HEK293T (cell line): ENCODE data around the gene MARF1.

Experiments used
- CTCF ChIA-PET: fragments of 350-600 bp; formaldehyde crosslinking; extraction: SDS; loops from one replicate; lab custom pipeline; 2021; ENCODE audit warnings: antibody characterized with exemption, inconsistent platforms; lab: Yijun Ruan, JAX
- POLR2A ChIA-PET: fragments of 350-600 bp; formaldehyde crosslinking; extraction: SDS; loops from one replicate; lab custom pipeline; 2020; ENCODE audit warnings: antibody characterized with exemption, inconsistent platforms; lab: Yijun Ruan, JAX
- DNase-seq: peaks from one replicate; pipeline ENCODE4 v3.0.0; 2012; ENCODE audit warnings: mixed read lengths; ENCODE audit errors: extremely low spot score
- ARNT ChIP-seq: fragments of 450-650 bp; IDR thresholded peaks from 2 replicates; pipeline ENCODE4 v1.6.1; 2017; ENCODE audit warnings: mild to moderate bottlenecking
- BHLHE40 ChIP-seq: fragments of 450-650 bp; IDR thresholded peaks from 2 replicates; pipeline ENCODE4 v1.6.1; 2016; ENCODE audit warnings: mild to moderate bottlenecking, moderate library complexity, borderline replicate concordance
- CTBP1 ChIP-seq: fragments of 450-650 bp; IDR thresholded peaks from 2 replicates; pipeline ENCODE4 v1.6.1; 2016; ENCODE audit warnings: borderline replicate concordance
- ELF4 ChIP-seq: fragments of 450-650 bp; IDR thresholded peaks from 2 replicates; pipeline ENCODE4 v1.6.1; 2017; ENCODE audit warnings: antibody characterized with exemption
- FOXA1 ChIP-seq: fragments of 450-650 bp; IDR thresholded peaks from 2 replicates; pipeline ENCODE4 v1.6.1; 2016; ENCODE audit warnings: mild to moderate bottlenecking
- FOXK2 ChIP-seq: fragments of 450-650 bp; IDR thresholded peaks from 2 replicates; pipeline ENCODE4 v1.6.1; 2016; ENCODE audit warnings: mild to moderate bottlenecking
- FOXM1 ChIP-seq: fragments of 450-650 bp; IDR thresholded peaks from 2 replicates; pipeline ENCODE4 v1.6.1; 2017; ENCODE audit warnings: mild to moderate bottlenecking, borderline replicate concordance
- HDGF ChIP-seq: fragments of 450-650 bp; IDR thresholded peaks from 2 replicates; pipeline ENCODE4 v1.6.1; 2017; ENCODE audit warnings: antibody characterized with exemption, borderline replicate concordance
- L3MBTL2 ChIP-seq: fragments of 450-650 bp; conservative IDR thresholded peaks from 2 replicates; pipeline ENCODE4 v1.6.1; 2016; ENCODE audit warnings: mild to moderate bottlenecking
- LEF1 ChIP-seq: fragments of 450-650 bp; IDR thresholded peaks from 2 replicates; pipeline ENCODE4 v1.6.1; 2017; ENCODE audit warnings: mild to moderate bottlenecking, borderline replicate concordance
- NFRKB ChIP-seq: fragments of 450-650 bp; IDR thresholded peaks from 2 replicates; pipeline ENCODE4 v1.6.1; 2016; ENCODE audit warnings: mild to moderate bottlenecking, moderate library complexity
- SP1 ChIP-seq: fragments of 450-650 bp; IDR thresholded peaks from 2 replicates; pipeline ENCODE4 v1.6.1; 2017
- SUZ12 ChIP-seq: fragments of 450-650 bp; IDR thresholded peaks from 2 replicates; pipeline ENCODE4 v1.6.1; 2016; ENCODE audit warnings: mild to moderate bottlenecking
- TARDBP ChIP-seq: fragments of 450-650 bp; IDR thresholded peaks from 2 replicates; pipeline ENCODE4 v1.6.1; 2016
- ZNF384 ChIP-seq: fragments of 450-650 bp; IDR thresholded peaks from 2 replicates; pipeline ENCODE4 v1.6.1; 2016
- TF ChIP-seq, protein P1 (sequence below): fragments of 450-650 bp; IDR thresholded peaks from 2 replicates; pipeline ENCODE4 v1.6.1; 2016

MARF1 gene

GRCh38 chr16:15598648-15599190, 44.2 kb downstream of the MARF1 start:
- DNase-seq, result no peak
- CTCF ChIA-PET, result no interaction called here
- TF ChIP-seq ELF4 (no peak), CTBP1 (no peak), L3MBTL2 (no peak)
- TF ChIP-seq, protein P1, sequence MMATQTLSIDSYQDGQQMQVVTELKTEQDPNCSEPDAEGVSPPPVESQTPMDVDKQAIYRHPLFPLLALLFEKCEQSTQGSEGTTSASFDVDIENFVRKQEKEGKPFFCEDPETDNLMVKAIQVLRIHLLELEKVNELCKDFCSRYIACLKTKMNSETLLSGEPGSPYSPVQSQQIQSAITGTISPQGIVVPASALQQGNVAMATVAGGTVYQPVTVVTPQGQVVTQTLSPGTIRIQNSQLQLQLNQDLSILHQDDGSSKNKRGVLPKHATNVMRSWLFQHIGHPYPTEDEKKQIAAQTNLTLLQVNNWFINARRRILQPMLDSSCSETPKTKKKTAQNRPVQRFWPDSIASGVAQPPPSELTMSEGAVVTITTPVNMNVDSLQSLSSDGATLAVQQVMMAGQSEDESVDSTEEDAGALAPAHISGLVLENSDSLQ, result no peak
- POLR2A ChIA-PET, result interaction anchor here (0.6 kb wide), 1 partner anchor 20 kb away, joined by 3 read pairs; no protein-coding TSS in a partner anchor

GRCh38 chr16:15597822-15598647, 44.9 kb downstream of the MARF1 start:
- CTCF ChIA-PET, result no interaction called here

DNA sequence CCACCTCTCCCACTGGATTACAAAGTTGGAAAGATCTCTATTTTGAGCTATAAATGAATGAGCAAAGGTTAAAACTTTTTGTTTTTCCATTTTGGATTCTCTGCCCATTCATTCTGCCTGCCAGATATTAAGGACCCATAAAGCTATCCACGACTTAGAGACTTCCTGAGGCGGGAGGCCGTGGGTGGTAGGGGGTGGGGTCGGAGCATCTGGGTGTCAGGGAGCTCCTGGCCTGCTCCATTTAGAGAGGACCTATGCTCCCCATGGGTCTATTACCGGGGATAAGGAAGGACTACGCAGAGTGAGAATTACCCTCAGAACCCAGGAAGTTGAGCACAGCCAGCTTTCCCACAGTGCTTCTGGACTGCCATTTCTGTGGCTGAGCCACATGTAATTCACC, 45.8 kb downstream of the MARF1 start:
- no peak for DNase-seq
- ChIA-PET CTCF (no interaction called here), POLR2A (no interaction called here)
- TF ChIP-seq FOXM1 (no peak), FOXA1 (no peak), BHLHE40 (no peak), SP1 (no peak), CTBP1 (no peak)

More at GRCh38 chr16:15597822-15598647, 44.9 kb downstream of the MARF1 start:
- no peak for DNase-seq
- POLR2A ChIA-PET, result no interaction called here
- no peak for TF ChIP-seq HDGF
- TF ChIP-seq ELF4, result no peak
- TF ChIP-seq SUZ12, result no peak
- TF ChIP-seq L3MBTL2, result no peak
- TF ChIP-seq NFRKB, result no peak
- no peak for TF ChIP-seq CTBP1
- TF ChIP-seq BHLHE40, result no peak
- TF ChIP-seq FOXK2, result no peak
- no peak for TF ChIP-seq SP1
- TF ChIP-seq LEF1, result no peak
- TF ChIP-seq, protein P1, result no peak
- no peak for TF ChIP-seq ZNF384
- TF ChIP-seq ARNT, result no peak
- TF ChIP-seq FOXA1, result no peak
- no peak for TF ChIP-seq FOXM1
- no peak for TF ChIP-seq TARDBP

GRCh38 chr16:15594711-15595320, 48.1 kb downstream of the MARF1 start:
- TF ChIP-seq, protein P1, result no peak
- TF ChIP-seq BHLHE40, result no peak
- no peak for TF ChIP-seq ZNF384
- TF ChIP-seq NFRKB, result no peak
- TF ChIP-seq FOXA1, result no peak
- TF ChIP-seq CTBP1, result no peak
- no peak for TF ChIP-seq ARNT
- no peak for TF ChIP-seq SUZ12
- no peak for TF ChIP-seq HDGF
- no peak for TF ChIP-seq TARDBP
- no peak for TF ChIP-seq ELF4
- no peak for TF ChIP-seq SP1
- no peak for TF ChIP-seq LEF1
- TF ChIP-seq FOXK2, result no peak
- TF ChIP-seq FOXM1, result no peak
- TF ChIP-seq L3MBTL2, result no peak
- CTCF ChIA-PET, result no interaction called here
- DNase-seq, result no peak
- POLR2A ChIA-PET, result no interaction called here

GRCh38 chr16:15593235-15593634, 49.7 kb downstream of the MARF1 start:
- ChIA-PET POLR2A (no interaction called here), CTCF (no interaction called here)
- TF ChIP-seq FOXM1 (no peak), FOXA1 (no peak), ZNF384 (no peak), CTBP1 (no peak), L3MBTL2 (no peak), ELF4 (no peak), FOXK2 (no peak), HDGF (no peak), SUZ12 (no peak), BHLHE40 (no peak), ARNT (no peak), LEF1 (no peak)
- TF ChIP-seq, protein P1, result no peak
- DNase-seq, result no peak
